Ishikawa (cell line): ENCODE measurements around the gene ELAVL3.

Source experiments
- CEBPB ChIP-seq: IDR thresholded peaks from 2 replicates; pipeline ENCODE4 v1.6.1; 2012
- CREB1 ChIP-seq: IDR thresholded peaks from 2 replicates; pipeline ENCODE4 v1.6.1; 2012; ENCODE audit warnings: low read depth
- EGR1 ChIP-seq: IDR thresholded peaks from 2 replicates; pipeline ENCODE4 v1.6.1; 2012
- EP300 ChIP-seq: IDR thresholded peaks from 2 replicates; pipeline ENCODE4 v1.6.1; 2012; ENCODE audit warnings: borderline replicate concordance
- FOXM1 ChIP-seq: IDR thresholded peaks from 2 replicates; pipeline ENCODE4 v1.6.1; 2012; ENCODE audit warnings: low read depth, borderline replicate concordance
- MAX ChIP-seq: IDR thresholded peaks from 2 replicates; pipeline ENCODE4 v1.6.1; 2012
- NFIC ChIP-seq: IDR thresholded peaks from 2 replicates; pipeline ENCODE4 v1.6.1; 2012
- RAD21 ChIP-seq: IDR thresholded peaks from 2 replicates; pipeline ENCODE4 v1.6.1; 2012; ENCODE audit warnings: low read depth
- REST ChIP-seq: IDR thresholded peaks from 2 replicates; pipeline ENCODE4 v1.6.1; 2012; ENCODE audit warnings: low read depth, mild to moderate bottlenecking
- TAF1 ChIP-seq: IDR thresholded peaks from 2 replicates; pipeline ENCODE4 v1.6.1; 2012; ENCODE audit warnings: low read depth, mild to moderate bottlenecking
- TCF12 ChIP-seq: IDR thresholded peaks from 2 replicates; pipeline ENCODE4 v1.6.1; 2012; ENCODE audit warnings: low read depth
- TEAD4 ChIP-seq: IDR thresholded peaks from 2 replicates; pipeline ENCODE4 v1.6.1; 2012
- USF1 ChIP-seq: IDR thresholded peaks from 2 replicates; pipeline ENCODE4 v1.6.1; 2012
- YY1 ChIP-seq: IDR thresholded peaks from 2 replicates; pipeline ENCODE4 v1.6.1; 2012; ENCODE audit warnings: low read depth
- ZBTB7A ChIP-seq: IDR thresholded peaks from 2 replicates; pipeline ENCODE4 v1.6.1; 2012; ENCODE audit warnings: low read depth

ELAVL3 gene

GRCh38 chr19:11434703-11435056, 46.2 kb downstream of the ELAVL3 start:
- TF ChIP-seq NFIC (no peak), CEBPB (no peak)

- TF ChIP-seq TAF1 (no peak), ZBTB7A (no peak), CEBPB (no peak), CREB1 (no peak), TEAD4 (no peak), RAD21 (no peak), EP300 (no peak), FOXM1 (no peak), EGR1 (no peak), REST (no peak)
Observed at GRCh38 chr19:11426656-11427055, 54.2 kb downstream of the ELAVL3 start.

GRCh38 chr19:11425719-11426457, 55.0 kb downstream of the ELAVL3 start:
- TF ChIP-seq RAD21 (no peak), TCF12 (no peak), USF1 (no peak), TEAD4 (no peak), YY1 (no peak), EGR1 (no peak), FOXM1 (no peak), NFIC (no peak), EP300 (no peak), TAF1 (no peak), MAX (no peak), ZBTB7A (no peak), REST (no peak), CREB1 (no peak), CEBPB (no peak)

GRCh38 chr19:11423791-11424181, 57.1 kb downstream of the ELAVL3 start:
- TF ChIP-seq REST (no peak), ZBTB7A (no peak), MAX (no peak)

GRCh38 chr19:11423164-11423790, 57.6 kb downstream of the ELAVL3 start:
- TF ChIP-seq TAF1 = no peak
- TF ChIP-seq EP300 = no peak
- no peak for TF ChIP-seq USF1
- no peak for TF ChIP-seq NFIC
- TF ChIP-seq TCF12 = no peak
- no peak for TF ChIP-seq ZBTB7A
